SU-DHL-6 (cell line): ENCODE results near the gene CYB5A.

Source experiments
- H2AFZ ChIP-seq: fragments of 200-600 bp; sonication (generic); 2 replicates; pipeline ENCODE4 v1.6.1; 2014; ENCODE audit warnings: low read depth, mild to moderate bottlenecking, moderate library complexity, mixed read lengths, antibody characterized with exemption, low read length; ENCODE audit not compliant: severe bottlenecking
- H3F3A ChIP-seq: fragments of 200-600 bp; shearing (Covaris generic); 2 replicates; pipeline ENCODE4 v1.6.0; 2016; ENCODE audit warnings: antibody characterized with exemption, mild to moderate bottlenecking; ENCODE audit not compliant: insufficient read depth
- H3K27ac ChIP-seq: fragments of 200-600 bp; sonication (generic); 2 replicates; pipeline ENCODE4 v1.5.1; 2016; ENCODE audit warnings: low read depth, mild to moderate bottlenecking, low read length, moderate library complexity, mixed read lengths
- H3K27me3 ChIP-seq: fragments of 200-600 bp; sonication (generic), shearing (Covaris generic); 2 replicates; pipeline ENCODE4 v1.6.0; 2014; ENCODE audit warnings: mild to moderate bottlenecking, low read length
- H3K36me3 ChIP-seq: fragments of 200-600 bp; sonication (generic); 2 replicates; pipeline ENCODE4 v1.6.1; 2014; ENCODE audit warnings: mild to moderate bottlenecking, low read length, mixed read lengths
- H3K4me2 ChIP-seq: fragments of 300-600, 200-600 bp; shearing (Covaris generic), sonication (generic); 2 replicates; pipeline ENCODE4 v1.6.0; 2014; ENCODE audit warnings: low read length, low read depth, mild to moderate bottlenecking; ENCODE audit not compliant: poor library complexity, severe bottlenecking
- H3K4me3 ChIP-seq: fragments of 200-600 bp; sonication (generic); 2 replicates; pipeline ENCODE4 v1.5.1; 2014; ENCODE audit warnings: antibody characterized with exemption, low read length, mild to moderate bottlenecking, mixed read lengths; ENCODE audit not compliant: insufficient read depth, poor library complexity, severe bottlenecking
- H3K79me2 ChIP-seq: fragments of 200-600 bp; sonication (generic); 2 replicates; pipeline ENCODE4 v1.6.1; 2014; ENCODE audit warnings: mild to moderate bottlenecking, low read length, moderate library complexity; ENCODE audit not compliant: insufficient read depth
- H3K9ac ChIP-seq: fragments of 200-600 bp; sonication (generic); 2 replicates; pipeline ENCODE4 v1.7.0; 2014; ENCODE audit warnings: mild to moderate bottlenecking, low read length
- H3K9me2 ChIP-seq: fragments of 200-600 bp; sonication (generic); replicated peaks from 2 replicates; pipeline ENCODE4 v1.6.1; 2014; ENCODE audit warnings: low read length; ENCODE audit not compliant: insufficient read depth
- H3K9me3 ChIP-seq: fragments of 200-600 bp; sonication (generic); 2 replicates; pipeline ENCODE4 v1.6.1; 2014; ENCODE audit warnings: low read length, mixed read lengths; ENCODE audit not compliant: insufficient read depth
- H4K20me1 ChIP-seq: fragments of 200-600 bp; sonication (generic); 2 replicates; pipeline ENCODE4 v1.6.1; 2014; ENCODE audit warnings: low read depth, mild to moderate bottlenecking, antibody characterized with exemption, low read length, moderate library complexity, mixed read lengths
- CTCF ChIP-seq: fragments of 200-600 bp; sonication (generic); IDR thresholded peaks from one replicate; pipeline ENCODE4 v1.5.1; 2017; ENCODE audit warnings: antibody characterized with exemption, mild to moderate bottlenecking, low read length, moderate library complexity; ENCODE audit not compliant: insufficient read depth, poor library complexity, severe bottlenecking
- EZH2phosphoT487 ChIP-seq: fragments of 200-600 bp; sonication (generic), shearing (Covaris generic); conservative IDR thresholded peaks from 2 replicates; pipeline ENCODE4 v1.6.1; 2018; ENCODE audit warnings: mild to moderate bottlenecking, antibody characterized with exemption, low read length, moderate library complexity, mixed read lengths

The CYB5A gene

GRCh38 chr18:74226666-74227065 lies 65.1 kb downstream of the CYB5A start:
- no peak overlapping the region for H3K4me2 ChIP-seq
- H3K4me3 ChIP-seq, result no peak overlapping the region
- H3K36me3 ChIP-seq, result no peaks in the 10 kb centered on the region
- H3K27ac ChIP-seq, result no peak overlapping the region
- no peak overlapping the region for H2AFZ ChIP-seq
- H3K9me3 ChIP-seq, result no peaks in the 10 kb centered on the region
- no peaks in the 10 kb centered on the region for H4K20me1 ChIP-seq
- no peaks in the 10 kb centered on the region for H3F3A ChIP-seq
- H3K27me3 ChIP-seq, result no peaks in the 10 kb centered on the region
- no peak overlapping the region for H3K9ac ChIP-seq
- no peak for TF ChIP-seq CTCF
- no peak for TF ChIP-seq EZH2phosphoT487
- H3K9me2 ChIP-seq, result no peaks in the 10 kb centered on the region
- H3K79me2 ChIP-seq, result no peaks in the 10 kb centered on the region

GRCh38 chr18:74226156-74226555 lies 65.6 kb downstream of the CYB5A start:
- Histone ChIP-seq H3K4me2 (no peak overlapping the region), H3K9me3 (no peaks in the 10 kb centered on the region), H2AFZ (no peak overlapping the region), H3K79me2 (no peaks in the 10 kb centered on the region), H3K27me3 (no peaks in the 10 kb centered on the region), H3F3A (no peaks in the 10 kb centered on the region), H3K36me3 (no peaks in the 10 kb centered on the region), H3K9me2 (no peaks in the 10 kb centered on the region), H3K4me3 (no peak overlapping the region), H4K20me1 (no peaks in the 10 kb centered on the region), H3K27ac (no peak overlapping the region), H3K9ac (no peak overlapping the region)
- TF ChIP-seq CTCF (no peak), EZH2phosphoT487 (no peak)

GRCh38 chr18:74225193-74225840 lies 66.4 kb downstream of the CYB5A start:
- H3K9me3 ChIP-seq, result no peaks in the 10 kb centered on the region
- no peak overlapping the region for H3K27ac ChIP-seq
- no peaks in the 10 kb centered on the region for H3K79me2 ChIP-seq
- no peaks in the 10 kb centered on the region for H3K27me3 ChIP-seq
- H3K4me2 ChIP-seq, result no peak overlapping the region
- H4K20me1 ChIP-seq, result no peaks in the 10 kb centered on the region
- H3F3A ChIP-seq, result no peaks in the 10 kb centered on the region
- no peaks in the 10 kb centered on the region for H3K36me3 ChIP-seq
- H3K9me2 ChIP-seq, result no peaks in the 10 kb centered on the region
- no peak overlapping the region for H3K4me3 ChIP-seq
- TF ChIP-seq CTCF (no peak), EZH2phosphoT487 (no peak)
- no peak overlapping the region for H3K9ac ChIP-seq
- no peak overlapping the region for H2AFZ ChIP-seq
